ENCODE results near the gene CTPS1.
A peak's percentile ranks its signal among the peaks of the same experiment; 100 is the strongest.

Gene CTPS1

GRCh38 chr1:41020654-41021053, 41.2 kb downstream of the CTPS1 start:
- Mint-ChIP-seq H3K4me1 (peaks cover 35% of the 10 kb centered on the region), H3K4me3 (no peak overlapping the region), H3K9me3 (no peaks in the 10 kb centered on the region), H3K27ac (no peak overlapping the region), H3K36me3 (peaks cover 46% of the 10 kb centered on the region), H3K27me3 (no peaks in the 10 kb centered on the region)
- ATAC-seq = no peak

- Mint-ChIP-seq H3K4me1 (peaks cover 44% of the 10 kb centered on the region), H3K27me3 (no peaks in the 10 kb centered on the region), H3K4me3 (no peak within 1 kb of the TSS), H3K9me3 (no peaks in the 10 kb centered on the region), H3K27ac (peak within 1 kb of the TSS; percentile 6), H3K36me3 (peaks cover 42% of the 10 kb centered on the region)
- no peak for ATAC-seq
These were observed 42.2 kb downstream of the CTPS1 start, which contains the start of gene SLFNL1 for GRCh38 chr1:41021526-41022308. Gene SLFNL1, minus strand, starts transcription at chr1:41021725. Its CDS starts 1,065 bp downstream, at chr1:41020660.

GRCh38 chr1:41022424-41022823, 42.9 kb downstream of the CTPS1 start:
- Mint-ChIP-seq H3K27me3 (no peaks in the 10 kb centered on the region), H3K27ac (peak overlapping the region; percentile 6), H3K4me1 (peaks cover 46% of the 10 kb centered on the region), H3K4me3 (no peak overlapping the region), H3K9me3 (no peaks in the 10 kb centered on the region), H3K36me3 (peaks cover 45% of the 10 kb centered on the region)
- no peak for ATAC-seq

DNA sequence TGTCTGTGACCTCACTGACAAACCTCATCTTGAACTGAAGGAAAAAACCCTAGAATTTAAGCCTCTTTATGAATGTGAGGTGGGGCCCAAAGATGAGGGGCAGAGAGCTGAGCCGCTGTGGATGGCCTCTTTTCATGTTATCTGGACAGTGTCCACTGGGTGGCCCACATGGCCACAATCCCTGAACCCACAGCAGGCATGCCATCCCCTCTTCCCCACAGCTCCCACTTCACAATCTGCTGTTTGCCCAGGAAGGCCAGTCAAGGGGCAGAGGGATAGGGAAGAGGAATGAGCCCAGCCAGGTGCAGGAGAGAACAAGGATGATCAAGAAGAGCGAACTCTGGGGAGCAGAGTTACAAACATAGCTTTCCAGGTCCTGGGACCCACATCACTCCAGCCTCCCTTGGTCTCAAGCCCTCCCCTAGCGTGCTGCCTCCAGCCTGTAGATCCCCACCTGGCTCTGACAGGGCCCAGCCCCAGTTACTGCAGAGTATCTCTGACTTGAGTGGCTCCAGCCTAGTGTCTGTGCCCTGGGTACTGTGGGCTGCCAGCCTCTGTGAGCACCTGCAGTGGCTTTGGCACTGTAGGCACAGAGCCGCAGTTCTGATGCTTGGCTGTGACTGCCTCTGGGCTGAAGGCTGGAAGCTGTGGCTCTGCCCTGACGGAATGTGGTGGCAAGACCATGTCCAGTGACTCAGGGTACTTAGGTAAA, 43.9 kb downstream of the CTPS1 start:
- Mint-ChIP-seq H3K4me3 (no peak overlapping the region), H3K4me1 (peaks cover 46% of the 10 kb centered on the region), H3K27me3 (no peaks in the 10 kb centered on the region), H3K9me3 (no peaks in the 10 kb centered on the region), H3K36me3 (peaks cover 48% of the 10 kb centered on the region), H3K27ac (no peak overlapping the region)
- ATAC-seq = no peak

DNA sequence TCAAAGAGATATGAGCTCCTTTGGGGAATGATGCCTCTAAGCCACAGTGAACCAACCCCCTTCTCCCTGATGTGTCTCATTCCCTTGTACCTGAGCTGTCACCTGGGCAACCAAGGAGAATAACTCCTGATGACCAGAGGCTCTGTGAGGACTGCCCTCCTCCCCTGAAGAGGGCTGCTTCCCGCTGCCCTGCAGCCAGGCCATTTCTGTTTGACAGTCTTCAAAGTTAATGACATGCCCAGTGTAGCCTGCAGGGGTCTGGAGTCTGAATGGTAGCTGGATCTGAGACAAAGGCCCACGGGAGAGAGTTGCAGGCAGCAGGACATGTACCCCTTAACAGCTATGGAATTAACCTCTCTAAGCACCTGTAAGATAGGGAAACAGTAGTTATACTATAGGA, 45.5 kb downstream of the CTPS1 start:
- no peaks in the 10 kb centered on the region for H3K27me3 Mint-ChIP-seq
- peak overlapping the region; percentile 70 for H3K27ac Mint-ChIP-seq
- peaks cover 43% of the 10 kb centered on the region for H3K36me3 Mint-ChIP-seq
- no peak for ATAC-seq
- no peak overlapping the region for H3K4me3 Mint-ChIP-seq
- no peaks in the 10 kb centered on the region for H3K9me3 Mint-ChIP-seq
- H3K4me1 Mint-ChIP-seq = peaks cover 32% of the 10 kb centered on the region

GRCh38 chr1:41025979-41026819, 46.7 kb downstream of the CTPS1 start:
- H3K27ac Mint-ChIP-seq = peak overlapping the region; percentile 28
- H3K9me3 Mint-ChIP-seq = no peaks in the 10 kb centered on the region
- H3K4me3 Mint-ChIP-seq = no peak overlapping the region
- H3K27me3 Mint-ChIP-seq = no peaks in the 10 kb centered on the region
- H3K36me3 Mint-ChIP-seq = peaks cover 52% of the 10 kb centered on the region
- no peak for ATAC-seq
- peaks cover 32% of the 10 kb centered on the region for H3K4me1 Mint-ChIP-seq

DNA sequence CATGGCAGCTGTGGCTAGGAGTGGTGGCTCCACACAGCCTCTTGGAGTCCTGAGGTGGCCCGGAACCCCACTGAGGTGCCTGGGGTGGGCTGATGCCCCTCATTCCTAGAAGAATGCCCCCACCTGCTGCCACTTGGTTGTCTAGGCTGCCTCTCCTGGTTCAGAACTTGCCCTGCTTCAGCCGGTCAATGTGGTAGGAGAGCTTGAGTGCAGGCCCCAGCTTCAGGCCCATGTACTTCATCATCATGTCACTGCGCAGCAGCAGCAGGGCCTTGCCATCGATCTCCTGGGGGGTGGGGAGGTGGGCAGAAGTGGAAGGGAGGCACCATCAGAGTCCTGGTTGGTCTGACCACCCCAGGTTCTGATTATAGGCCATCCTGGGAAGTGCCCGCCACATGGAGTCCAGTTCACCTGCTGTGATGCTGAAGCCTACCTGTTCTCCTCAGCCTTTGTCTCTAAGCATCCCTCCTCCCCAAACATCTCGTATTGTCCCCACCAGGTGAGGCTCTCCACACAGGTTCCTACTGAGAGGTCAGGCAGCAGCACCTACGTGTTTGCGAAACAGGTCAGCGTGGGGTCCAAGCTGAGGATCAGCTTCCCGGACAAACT, 48.6 kb downstream of the CTPS1 start:
- ATAC-seq = no peak
- Mint-ChIP-seq H3K9me3 (peaks cover 3% of the 10 kb centered on the region), H3K27ac (no peak overlapping the region), H3K36me3 (peaks cover 64% of the 10 kb centered on the region), H3K27me3 (no peaks in the 10 kb centered on the region), H3K4me3 (no peak overlapping the region), H3K4me1 (peaks cover 21% of the 10 kb centered on the region)

DNA sequence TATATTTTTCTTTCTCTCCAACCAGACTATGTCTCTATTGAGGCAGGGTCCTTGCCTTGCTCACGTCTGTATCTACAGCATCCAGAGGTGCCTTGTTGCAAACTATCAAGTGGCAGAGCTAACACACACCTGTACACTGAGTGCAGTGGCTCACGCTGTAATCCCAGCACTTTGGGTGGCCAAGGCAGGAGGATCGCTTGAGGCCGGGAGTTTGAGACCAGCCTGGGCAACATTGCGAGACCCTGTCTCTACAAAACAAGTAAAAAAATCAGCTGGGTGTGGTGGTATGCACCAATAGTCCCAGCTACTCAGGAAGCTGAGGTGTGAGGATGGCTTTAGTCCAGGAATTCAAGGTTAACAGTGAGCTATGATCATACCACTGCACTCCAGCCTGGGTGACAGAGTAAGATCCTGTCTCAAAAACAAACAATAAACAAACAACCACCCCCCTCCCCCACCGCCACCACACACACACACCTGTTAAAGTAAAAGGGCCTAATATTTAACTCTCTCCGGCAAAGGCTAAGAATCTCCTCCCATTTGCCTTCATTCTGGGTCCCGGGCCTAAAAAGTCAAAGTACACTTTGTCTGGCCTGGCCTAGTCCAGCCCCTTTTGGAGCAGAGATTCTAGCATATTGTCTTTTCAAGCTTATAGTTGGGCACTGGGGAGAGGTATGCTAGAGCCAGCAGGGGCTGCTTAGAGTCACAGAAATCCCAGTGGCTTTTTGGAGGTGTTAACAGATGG, 51.5 kb downstream of the CTPS1 start:
- no peak for ATAC-seq
- Mint-ChIP-seq H3K36me3 (peaks cover 55% of the 10 kb centered on the region), H3K27ac (no peak overlapping the region), H3K4me3 (no peak overlapping the region), H3K9me3 (peaks cover 3% of the 10 kb centered on the region), H3K4me1 (peaks cover 9% of the 10 kb centered on the region), H3K27me3 (no peaks in the 10 kb centered on the region)

DNA sequence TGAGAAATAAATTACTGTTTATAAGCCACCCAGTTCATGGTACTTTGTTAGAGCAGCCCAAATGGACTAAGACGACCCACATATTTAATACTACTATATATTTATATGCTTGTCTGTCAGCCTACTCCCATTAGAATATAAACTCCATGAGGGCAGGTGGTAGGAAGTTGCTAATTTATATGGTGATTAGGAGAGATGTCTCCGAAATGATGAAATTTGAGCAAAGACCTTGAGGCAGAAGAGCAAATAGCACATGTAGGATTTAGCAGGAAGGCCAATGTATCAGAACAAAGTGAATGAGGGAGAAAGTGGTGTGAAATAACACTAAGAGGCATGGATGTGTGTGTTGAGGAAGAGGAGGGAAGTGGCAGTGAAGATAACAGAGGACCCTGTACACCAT, 52.7 kb downstream of the CTPS1 start:
- Mint-ChIP-seq H3K9me3 (peaks cover 3% of the 10 kb centered on the region), H3K27ac (no peak overlapping the region), H3K4me1 (no peaks in the 10 kb centered on the region), H3K4me3 (no peak overlapping the region), H3K27me3 (no peaks in the 10 kb centered on the region), H3K36me3 (peaks cover 45% of the 10 kb centered on the region)
- no peak for ATAC-seq

DNA sequence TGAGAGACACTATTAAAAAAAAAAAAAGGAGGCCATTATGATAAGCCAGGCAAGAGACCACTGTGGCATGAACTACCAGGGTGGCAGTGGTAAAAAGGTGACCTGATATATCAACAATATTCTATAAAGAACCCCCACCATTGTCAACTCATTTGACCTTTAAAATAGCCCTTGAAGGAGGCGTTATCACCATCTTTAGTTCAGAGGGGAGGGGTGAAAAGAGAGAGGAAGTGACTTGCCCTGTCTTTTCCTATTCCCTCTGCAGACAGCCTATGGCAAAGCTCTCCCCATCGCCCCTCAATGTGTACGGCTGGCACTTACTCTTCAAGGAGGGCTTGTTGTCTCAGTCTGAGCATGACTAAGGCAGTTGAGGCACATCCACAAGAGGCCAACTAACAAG, 53.8 kb downstream of the CTPS1 start:
- H3K27me3 Mint-ChIP-seq = no peaks in the 10 kb centered on the region
- H3K4me3 Mint-ChIP-seq = no peak overlapping the region
- no peak for ATAC-seq
- H3K36me3 Mint-ChIP-seq = peaks cover 34% of the 10 kb centered on the region
- peaks cover 3% of the 10 kb centered on the region for H3K9me3 Mint-ChIP-seq
- H3K27ac Mint-ChIP-seq = no peak overlapping the region
- no peaks in the 10 kb centered on the region for H3K4me1 Mint-ChIP-seq

DNA sequence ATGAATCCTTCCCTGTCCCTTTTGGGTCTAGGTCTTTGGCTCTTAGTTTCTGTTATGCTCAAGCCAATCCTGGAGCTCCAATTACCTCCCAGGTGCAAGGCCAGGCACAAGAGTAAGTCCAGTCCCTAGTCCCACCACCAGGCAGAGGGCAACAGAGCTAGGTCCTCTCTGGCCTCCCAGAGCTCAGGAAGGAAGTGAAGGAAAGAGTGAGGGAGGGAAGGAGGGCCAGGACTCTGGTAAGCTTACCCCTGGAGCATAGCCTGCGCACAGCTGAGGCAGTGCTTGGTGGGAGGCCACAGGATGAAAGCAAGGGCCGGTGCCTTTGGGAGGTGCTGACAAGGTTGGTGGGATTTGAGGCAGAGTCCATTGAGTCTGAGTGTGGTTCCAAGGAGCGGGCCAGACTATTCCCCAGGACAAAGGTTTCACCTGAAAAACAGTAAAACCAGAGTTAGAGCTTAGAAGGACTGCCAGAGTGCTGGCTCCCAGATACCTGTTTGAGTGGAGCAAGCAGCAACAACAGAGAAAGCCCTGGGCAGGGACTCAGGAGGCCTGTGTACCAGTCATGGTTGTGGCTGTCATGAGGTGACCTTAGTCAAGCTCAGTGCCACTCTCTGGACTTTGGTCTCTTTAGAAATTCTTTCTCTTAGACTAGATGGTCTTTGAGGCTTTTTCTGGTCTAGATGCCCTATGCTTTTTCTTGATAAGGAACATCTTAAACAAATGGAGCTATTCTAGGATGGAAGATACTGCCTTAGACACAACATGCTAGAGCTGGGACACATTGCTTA, 57.8 kb downstream of the CTPS1 start:
- no peak overlapping the region for H3K27ac Mint-ChIP-seq
- ATAC-seq = no peak
- H3K9me3 Mint-ChIP-seq = peaks cover under 1% of the 10 kb centered on the region
- peaks cover 24% of the 10 kb centered on the region for H3K36me3 Mint-ChIP-seq
- no peaks in the 10 kb centered on the region for H3K4me1 Mint-ChIP-seq
- H3K4me3 Mint-ChIP-seq = no peak overlapping the region
- H3K27me3 Mint-ChIP-seq = no peaks in the 10 kb centered on the region

- Mint-ChIP-seq H3K4me1 (no peaks in the 10 kb centered on the region), H3K27ac (no peak overlapping the region), H3K9me3 (no peaks in the 10 kb centered on the region), H3K36me3 (peaks cover 20% of the 10 kb centered on the region), H3K4me3 (no peak overlapping the region), H3K27me3 (no peaks in the 10 kb centered on the region)
- no peak for ATAC-seq
These were observed 58.6 kb downstream of the CTPS1 start for GRCh38 chr1:41038110-41038509.

GRCh38 chr1:41041614-41042270, 62.2 kb downstream of the CTPS1 start:
- H3K4me1 Mint-ChIP-seq = no peaks in the 10 kb centered on the region
- H3K36me3 Mint-ChIP-seq = peaks cover 32% of the 10 kb centered on the region
- no peak overlapping the region for H3K27ac Mint-ChIP-seq
- H3K27me3 Mint-ChIP-seq = no peaks in the 10 kb centered on the region
- H3K4me3 Mint-ChIP-seq = no peak overlapping the region
- no peak for ATAC-seq
- H3K9me3 Mint-ChIP-seq = no peaks in the 10 kb centered on the region
